SK-N-SH (cell line): ENCODE results near the gene S1PR2. TPM values are rescaled to one million over a fixed set of nuclear protein-coding genes. Genes with fewer than 3 reads are reported as not detected.

Experiments
- CTCF ChIA-PET: fragments of 300-600, 350-600 bp; formaldehyde crosslinking; extraction: SDS; loops from one replicate; lab custom pipeline; 2021; lab: Yijun Ruan, JAX
- POLR2A ChIA-PET: fragments of 350-600 bp; sonication (Branson Sonifier 250); formaldehyde crosslinking; extraction: SDS; loops from one replicate; lab custom pipeline; 2020; ENCODE audit warnings: antibody characterized with exemption, inconsistent platforms; lab: Yijun Ruan, JAX
- DNase-seq: peaks from one replicate; pipeline ENCODE4 v3.0.0; 2012
- H2AFZ ChIP-seq: fragments of 200-600 bp; sonication (generic); 2 replicates; pipeline ENCODE4 v1.8.1; 2016; ENCODE audit warnings: antibody characterized with exemption, mild to moderate bottlenecking, low read depth
- H3F3A ChIP-seq: fragments of 200-600 bp; sonication (generic); replicated peaks from 2 replicates; pipeline ENCODE3; 2016; ENCODE audit warnings: antibody characterized with exemption, mild to moderate bottlenecking; ENCODE audit not compliant: insufficient read depth
- H3K27ac ChIP-seq, 2 experiments: fragments of 200-500 bp in 1 of 2; fragments of 200-600 bp in 1 of 2; sonication (Bioruptor generic) in 1 of 2; sonication (generic), shearing (Covaris generic) in 1 of 2; 2 replicates each; pipeline versions ENCODE4 v1.5.1 to v1.6.1; 2014 to 2016; ENCODE audit warnings: low read depth in 2 of 2, inconsistent platforms in 1 of 2, low read length in 1 of 2, mild to moderate bottlenecking in 1 of 2, mixed read lengths in 1 of 2
- H3K27me3 ChIP-seq: fragments of 200-600 bp; sonication (generic), shearing (Covaris generic); 2 replicates; pipeline ENCODE4 v1.6.1; 2016; ENCODE audit warnings: mixed run types; ENCODE audit not compliant: insufficient read depth
- H3K36me3 ChIP-seq, 2 experiments: fragments of 200-500 bp in 1 of 2; fragments of 200-600 bp in 1 of 2; sonication (Bioruptor generic) in 1 of 2; sonication (generic) in 1 of 2; replicated peaks in 1 of 2; 2 replicates each; pipeline versions ENCODE3 to v1.5.1; 2014 to 2016; ENCODE audit warnings: low read length in 1 of 2, mild to moderate bottlenecking in 1 of 2; ENCODE audit not compliant: insufficient read depth in 2 of 2, control insufficient read depth in 1 of 2
- H3K4me1 ChIP-seq, 2 experiments: fragments of 200-500 bp in 1 of 2; fragments of 200-600 bp in 1 of 2; sonication (Bioruptor generic) in 1 of 2; sonication (generic), shearing (Covaris generic) in 1 of 2; 2 replicates each; pipeline versions ENCODE4 v1.5.1 to v1.6.1; 2014 to 2016; ENCODE audit warnings: low read depth in 1 of 2, low read length in 1 of 2, mixed run types in 1 of 2; ENCODE audit not compliant: insufficient read depth in 2 of 2, control insufficient read depth in 1 of 2
- H3K4me2 ChIP-seq: fragments of 200-600 bp; sonication (generic), shearing (Covaris generic); 2 replicates; pipeline ENCODE4 v1.6.1; 2017; ENCODE audit warnings: mixed run types
- H3K4me3 ChIP-seq, 2 experiments: fragments of 200-500 bp in 1 of 2; fragments of 200-600 bp in 1 of 2; sonication (Bioruptor generic) in 1 of 2; sonication (generic), shearing (Covaris generic) in 1 of 2; 2 replicates each; pipeline versions ENCODE4 v1.5.1 to v1.8.1; 2014 to 2016; ENCODE audit warnings: low read depth in 2 of 2, inconsistent platforms in 1 of 2, low read length in 1 of 2, mild to moderate bottlenecking in 1 of 2, mixed read lengths in 1 of 2, moderate library complexity in 1 of 2
- H3K79me2 ChIP-seq: fragments of 200-600 bp; sonication (generic); 2 replicates; pipeline ENCODE4 v1.8.1; 2017; ENCODE audit warnings: mild to moderate bottlenecking; ENCODE audit not compliant: insufficient read depth
- H3K9ac ChIP-seq: fragments of 200-600 bp; sonication (generic); 2 replicates; pipeline ENCODE4 v1.6.1; 2017; ENCODE audit warnings: mixed run types
- H3K9me2 ChIP-seq: fragments of 200-600 bp; sonication (generic); 2 replicates; pipeline ENCODE4 v1.6.1; 2017; ENCODE audit warnings: mixed run types
- H3K9me3 ChIP-seq: fragments of 200-600 bp; sonication (generic); 2 replicates; pipeline ENCODE4 v1.6.1; 2017; ENCODE audit warnings: mixed run types, mild to moderate bottlenecking, moderate library complexity
- H4K20me1 ChIP-seq: fragments of 200-600 bp; sonication (generic); 2 replicates; pipeline ENCODE4 v1.6.1; 2017; ENCODE audit warnings: mild to moderate bottlenecking, mixed run types; ENCODE audit not compliant: insufficient read depth
- CHD2 ChIP-seq: fragments of 150-350 bp; IDR thresholded peaks from 2 replicates; pipeline ENCODE4 v1.6.1; 2018; ENCODE audit warnings: low read length; ENCODE audit not compliant: partially characterized antibody
- CTCF ChIP-seq: fragments of 200-600 bp; sonication (generic); IDR thresholded peaks from 2 replicates; pipeline ENCODE4 v1.6.1; 2017; ENCODE audit warnings: antibody characterized with exemption, mild to moderate bottlenecking, moderate library complexity
- FOSL2 ChIP-seq: IDR thresholded peaks from 2 replicates; pipeline ENCODE4 v1.4.0; 2012; ENCODE audit warnings: low read depth, mild to moderate bottlenecking, moderate library complexity, borderline replicate concordance
- IRF3 ChIP-seq: fragments of 150-350 bp; IDR thresholded peaks from 2 replicates; pipeline ENCODE4 v1.6.1; 2016; ENCODE audit warnings: mild to moderate bottlenecking, low read depth, low read length
- MAX ChIP-seq: IDR thresholded peaks from 2 replicates; pipeline ENCODE4 v1.4.0; 2012; ENCODE audit warnings: low read depth
- MXI1 ChIP-seq: IDR thresholded peaks from 2 replicates; pipeline ENCODE4 v1.6.1; 2012; ENCODE audit warnings: mild to moderate bottlenecking, low read depth, low read length, improper control_type of control experiment
- PBX3 ChIP-seq: IDR thresholded peaks from 2 replicates; pipeline ENCODE4; 2012
- RXRA ChIP-seq: IDR thresholded peaks from 2 replicates; pipeline ENCODE4 v1.4.0; 2012; ENCODE audit warnings: low read depth, mild to moderate bottlenecking, borderline replicate concordance
- SMC3 ChIP-seq: IDR thresholded peaks from 2 replicates; pipeline ENCODE4 v1.6.1; 2012; ENCODE audit warnings: low read depth, low read length, improper control_type of control experiment
- TAF1 ChIP-seq: IDR thresholded peaks from 2 replicates; pipeline ENCODE4 v1.6.1; 2012; ENCODE audit warnings: low read depth, mild to moderate bottlenecking, low read length, moderate library complexity, borderline replicate concordance
- TEAD4 ChIP-seq: IDR thresholded peaks from 2 replicates; pipeline ENCODE4 v1.4.0; 2012; ENCODE audit warnings: mild to moderate bottlenecking, borderline replicate concordance; ENCODE audit not compliant: insufficient read depth
- WGBS: methylation state at CpG from one replicate; pipeline ENCODE4 v1.1.6; 2017; ENCODE audit warnings: low lambda C conversion rate; 5-methylcytosine and 5-hydroxymethylcytosine counted together
- polyA plus RNA-seq, 3 experiments: library from polyadenylated mRNA; depleted of rRNA; stranded (reverse); fragments of >200 nt; gene quantifications; 2 replicates each; pipeline ENCODE4 v1.2.3, GENCODE V29; 2012

S1PR2 gene
- polyA plus RNA-seq, 1 of the 3 experiments (the other 2 are of a cell fraction) = 3.6 TPM

GRCh38 chr19:10211691-10212090 lies 19.4 kb downstream of the S1PR2 start:
- Histone ChIP-seq H3K27ac (no peak overlapping the region), H3K27me3 (no peaks in the 10 kb centered on the region), H3K9ac (no peak overlapping the region), H3K4me1 (no peaks in the 10 kb centered on the region), H3F3A (no peaks in the 10 kb centered on the region), H3K4me3 (no peak overlapping the region), H3K9me3 (no peaks in the 10 kb centered on the region), H3K36me3 (no peaks in the 10 kb centered on the region), H4K20me1 (no peaks in the 10 kb centered on the region), H2AFZ (no peak overlapping the region), H3K9me2 (no peaks in the 10 kb centered on the region), H3K79me2 (no peaks in the 10 kb centered on the region), H3K4me2 (no peak overlapping the region)
- DNase-seq = no peak
- 81% methylated on average over 6 of the region's 6 CpGs for WGBS
- ChIA-PET POLR2A (no interaction called here), CTCF (interaction anchor here (2.0 kb wide), 1 partner anchor 10 kb away, joined by 4 read pairs; no protein-coding TSS in a partner anchor)
- TF ChIP-seq MXI1 = no peak
- no peak for TF ChIP-seq RXRA
- no peak for TF ChIP-seq CHD2

- TF ChIP-seq RXRA = no peak
- no peak for TF ChIP-seq PBX3
- no peak for TF ChIP-seq TEAD4
- no peak for TF ChIP-seq CTCF
- no peak for TF ChIP-seq IRF3
- no peak for TF ChIP-seq SMC3
- no peak for TF ChIP-seq MAX
- TF ChIP-seq TAF1 = no peak
- no peak for TF ChIP-seq FOSL2
- ChIA-PET POLR2A (no interaction called here), CTCF (interaction anchor here (2.0 kb wide), 1 partner anchor 10 kb away, joined by 4 read pairs; no protein-coding TSS in a partner anchor)
- Histone ChIP-seq H3K9me3 (no peaks in the 10 kb centered on the region), H3F3A (no peaks in the 10 kb centered on the region), H3K9me2 (no peaks in the 10 kb centered on the region), H3K27me3 (no peaks in the 10 kb centered on the region), H3K4me1 (no peaks in the 10 kb centered on the region), H3K9ac (no peak overlapping the region), H4K20me1 (no peaks in the 10 kb centered on the region), H3K4me3 (no peak overlapping the region), H3K36me3 (no peaks in the 10 kb centered on the region), H3K27ac (no peak overlapping the region), H2AFZ (no peak overlapping the region), H3K79me2 (no peaks in the 10 kb centered on the region), H3K4me2 (no peak overlapping the region)
- 85% methylated on average over 4 of the region's 4 CpGs for WGBS
- DNase-seq = no peak
These were observed 20.1 kb downstream of the S1PR2 start for GRCh38 chr19:10211061-10211460.
